BJ (cell line): Measurements from ENCODE around the gene LRRC15. TPM values are rescaled to one million over a fixed set of nuclear protein-coding genes. Genes with fewer than 3 reads are reported as not detected.

Source experiments
- CTCF ChIA-PET: fragments of 350-600 bp; formaldehyde crosslinking; extraction: SDS; loops from one replicate; lab custom pipeline; 2021; ENCODE audit warnings: antibody characterized with exemption, inconsistent platforms; lab: Yijun Ruan, JAX
- POLR2A ChIA-PET: fragments of 300-600 bp; sonication (Branson Sonifier 250); formaldehyde crosslinking; extraction: SDS; loops from one replicate; lab custom pipeline; 2021; ENCODE audit warnings: antibody characterized with exemption; lab: Charles Lee
- DNase-seq: peaks from one replicate; pipeline ENCODE4 v3.0.0-alpha.2; 2011; ENCODE audit warnings: low read depth
- H3K27me3 ChIP-seq: 2 replicates; pipeline ENCODE4 v1.6.0; 2011; ENCODE audit warnings: low read length; ENCODE audit not compliant: control insufficient read depth, insufficient read depth
- H3K36me3 ChIP-seq: 2 replicates; pipeline ENCODE4 v1.5.1; 2011; ENCODE audit warnings: low read length; ENCODE audit not compliant: control insufficient read depth, insufficient read depth
- H3K4me3 ChIP-seq: 2 replicates; pipeline ENCODE4 v1.5.1; 2011; ENCODE audit warnings: low read depth, mild to moderate bottlenecking, control low read depth, low read length
- polyA plus RNA-seq: library from polyadenylated mRNA; depleted of rRNA; stranded (reverse); fragments of >200 nt; gene quantifications from 2 replicates; pipeline ENCODE4 v1.2.3, GENCODE V29; 2011
- TF ChIP-seq, protein P1 (sequence below): IDR thresholded peaks from 2 replicates; pipeline ENCODE4 v1.5.1; 2011; ENCODE audit warnings: low read depth, mild to moderate bottlenecking, control low read depth, inconsistent platforms, low read length, moderate library complexity; ENCODE audit not compliant: insufficient read depth

LRRC15 gene
- polyA plus RNA-seq, 1 experiment, result 1.2 TPM

DNA sequence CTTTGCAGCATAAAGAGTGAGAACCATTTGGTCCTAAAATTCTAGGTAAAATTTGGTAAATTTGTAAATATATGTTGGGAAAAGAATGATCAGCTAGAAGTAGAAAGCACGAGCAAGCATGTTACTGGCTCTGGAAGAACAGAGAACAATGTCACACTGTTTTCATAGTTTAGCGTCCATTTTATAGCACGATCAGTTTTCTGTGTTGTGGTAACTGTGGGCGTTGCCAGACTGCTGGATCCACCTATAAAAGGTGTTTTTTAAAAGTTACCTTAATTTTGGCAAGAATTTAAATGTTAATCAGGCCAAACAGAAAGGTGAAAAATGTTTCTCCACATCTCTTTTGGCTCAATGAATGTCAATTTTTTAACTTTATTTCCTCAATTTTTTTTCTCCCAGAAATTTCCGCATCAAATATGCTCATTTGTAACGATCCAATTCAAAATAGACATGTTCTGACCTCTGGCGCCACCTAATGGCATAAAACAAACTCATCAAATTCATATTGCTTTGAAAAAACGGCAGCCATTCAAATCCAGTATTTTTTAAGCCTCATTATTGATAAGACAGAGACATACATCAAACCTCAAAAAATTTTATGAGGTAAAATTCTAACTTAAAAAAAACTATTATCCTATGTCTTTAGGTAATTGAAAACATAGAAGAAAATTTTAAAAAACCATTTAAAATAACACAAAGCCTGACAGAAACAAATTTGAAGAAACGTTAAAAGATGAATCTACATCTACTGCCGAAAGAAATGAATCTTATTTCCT, 35.0 kb upstream of the LRRC15 start:
- Histone ChIP-seq H3K4me3 (no peak overlapping the region), H3K36me3 (no peaks in the 10 kb centered on the region), H3K27me3 (no peaks in the 10 kb centered on the region)
- DNase-seq, result no peak
- ChIA-PET POLR2A (no interaction called here), CTCF (interaction anchor here (0.6 to 17.9 kb wide), 13 partner anchors 9 to 235 kb away, joined by 3 to 347 read pairs (median 4); no protein-coding TSS in a partner anchor)
- TF ChIP-seq, protein P1, sequence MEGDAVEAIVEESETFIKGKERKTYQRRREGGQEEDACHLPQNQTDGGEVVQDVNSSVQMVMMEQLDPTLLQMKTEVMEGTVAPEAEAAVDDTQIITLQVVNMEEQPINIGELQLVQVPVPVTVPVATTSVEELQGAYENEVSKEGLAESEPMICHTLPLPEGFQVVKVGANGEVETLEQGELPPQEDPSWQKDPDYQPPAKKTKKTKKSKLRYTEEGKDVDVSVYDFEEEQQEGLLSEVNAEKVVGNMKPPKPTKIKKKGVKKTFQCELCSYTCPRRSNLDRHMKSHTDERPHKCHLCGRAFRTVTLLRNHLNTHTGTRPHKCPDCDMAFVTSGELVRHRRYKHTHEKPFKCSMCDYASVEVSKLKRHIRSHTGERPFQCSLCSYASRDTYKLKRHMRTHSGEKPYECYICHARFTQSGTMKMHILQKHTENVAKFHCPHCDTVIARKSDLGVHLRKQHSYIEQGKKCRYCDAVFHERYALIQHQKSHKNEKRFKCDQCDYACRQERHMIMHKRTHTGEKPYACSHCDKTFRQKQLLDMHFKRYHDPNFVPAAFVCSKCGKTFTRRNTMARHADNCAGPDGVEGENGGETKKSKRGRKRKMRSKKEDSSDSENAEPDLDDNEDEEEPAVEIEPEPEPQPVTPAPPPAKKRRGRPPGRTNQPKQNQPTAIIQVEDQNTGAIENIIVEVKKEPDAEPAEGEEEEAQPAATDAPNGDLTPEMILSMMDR, result peak; percentile 58

GRCh38 chr3:194401868-194402329, 32.4 kb upstream of the LRRC15 start:
- no peak for DNase-seq
- TF ChIP-seq, protein P1, result no peak
- peaks cover 7% of the 10 kb centered on the region for H3K27me3 ChIP-seq
- CTCF ChIA-PET, result interaction anchor here (0.9 to 17.9 kb wide), 3 partner anchors 51 to 621 kb away, joined by 3 to 347 read pairs (median 3); no protein-coding TSS in a partner anchor
- H3K4me3 ChIP-seq, result no peak overlapping the region
- POLR2A ChIA-PET, result no interaction called here
- H3K36me3 ChIP-seq, result no peaks in the 10 kb centered on the region

DNA sequence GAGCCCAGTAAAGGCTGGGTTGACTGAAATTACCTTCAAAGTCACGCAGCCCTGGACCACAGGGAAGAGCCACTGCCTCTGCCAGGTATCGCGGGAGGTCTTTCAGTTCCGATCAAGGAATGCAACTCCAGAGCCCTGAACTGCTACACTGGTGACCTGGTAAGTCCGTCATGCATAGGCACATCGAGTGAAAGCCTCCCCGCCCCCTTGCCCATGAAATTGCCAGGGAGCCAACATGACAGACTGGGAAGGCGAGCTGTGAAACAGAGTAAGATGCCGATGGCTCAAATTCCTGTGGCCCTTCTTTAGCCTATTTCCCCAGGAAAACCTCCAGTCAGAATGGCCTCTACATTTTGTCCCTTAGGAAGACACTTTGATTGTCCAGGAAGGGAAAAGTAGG, 31.8 kb upstream of the LRRC15 start:
- TF ChIP-seq, protein P1, result no peak
- CTCF ChIA-PET, result interaction anchor here (0.9 to 17.9 kb wide), 2 partner anchors 51 to 63 kb away, joined by 3 to 347 read pairs; no protein-coding TSS in a partner anchor
- DNase-seq, result no peak
- Histone ChIP-seq H3K27me3 (peaks cover 7% of the 10 kb centered on the region), H3K4me3 (no peak overlapping the region), H3K36me3 (no peaks in the 10 kb centered on the region)
- POLR2A ChIA-PET, result no interaction called here

DNA sequence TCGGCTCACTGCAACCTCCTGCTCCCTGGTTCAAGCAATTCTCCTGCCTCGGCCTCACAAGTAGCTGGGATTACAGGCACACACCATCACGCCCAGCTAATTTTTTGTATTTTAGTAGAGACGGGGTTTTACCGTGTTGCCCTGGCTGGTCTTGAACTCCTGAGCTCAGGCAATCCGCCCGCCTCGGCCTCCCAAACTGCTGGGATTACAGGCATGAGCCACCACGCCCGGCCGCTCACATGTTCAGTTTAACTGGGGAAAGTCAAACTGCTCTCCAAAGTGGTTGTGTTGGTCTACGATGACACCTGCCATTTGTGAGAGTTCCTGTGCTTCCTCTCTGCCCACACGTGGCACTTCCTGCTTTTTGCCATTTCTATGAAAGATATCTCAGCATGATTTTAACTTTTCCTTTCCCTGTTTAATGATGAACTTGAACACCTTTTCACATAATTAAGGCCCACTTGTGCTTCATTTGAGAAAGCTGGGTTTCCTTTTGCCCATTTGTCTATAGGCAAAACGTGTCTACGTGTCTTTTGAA, 30.4 kb upstream of the LRRC15 start:
- ChIA-PET CTCF (interaction anchor here (1.1 to 17.9 kb wide), 2 partner anchors 62 to 619 kb away, joined by 4 to 347 read pairs; no protein-coding TSS in a partner anchor), POLR2A (no interaction called here)
- TF ChIP-seq, protein P1, result no peak
- DNase-seq, result no peak
- Histone ChIP-seq H3K4me3 (no peak overlapping the region), H3K27me3 (peaks cover 7% of the 10 kb centered on the region), H3K36me3 (no peaks in the 10 kb centered on the region)

- no peak within 1 kb of the TSS for H3K4me3 ChIP-seq
- H3K27me3 ChIP-seq, result peaks cover 7% of the 10 kb centered on the region
- ChIA-PET POLR2A (no interaction called here), CTCF (interaction anchor here (1.1 to 17.9 kb wide), 2 partner anchors 61 to 618 kb away, joined by 4 to 347 read pairs; no protein-coding TSS in a partner anchor)
- no peak for DNase-seq
- TF ChIP-seq, protein P1, result no peak
- no peaks in the 10 kb centered on the region for H3K36me3 ChIP-seq
These were observed 29.6 kb upstream of the LRRC15 start, which contains the start of gene GP5 for GRCh38 chr3:194399166-194399565. TSS of gene GP5 (minus strand) at chr3:194399266. CDS start at chr3:194398282, 984 bp downstream.
